Neural cell (in vitro differentiated cells): ENCODE results near the gene MIGA2. TPM values are rescaled to one million over a fixed set of nuclear protein-coding genes. Genes with fewer than 3 reads are reported as not detected.

ENCODE experiments used
- H2AFZ ChIP-seq: fragments of 200-600, 300-800 bp; sonication (generic), shearing (Covaris generic); 2 replicates; pipeline ENCODE4 v1.6.0; 2014; ENCODE audit warnings: low read depth, mild to moderate bottlenecking, antibody characterized with exemption, low read length, moderate library complexity
- H3F3A ChIP-seq: fragments of 200-600 bp; shearing (Covaris generic); 2 replicates; pipeline ENCODE4 v1.6.1; 2016; ENCODE audit warnings: mild to moderate bottlenecking, moderate library complexity, mixed read lengths, antibody characterized with exemption, low read length; ENCODE audit not compliant: insufficient read depth, poor library complexity, severe bottlenecking
- H3K27ac ChIP-seq: fragments of 200-600, 300-800 bp; sonication (generic), shearing (Covaris generic); 2 replicates; pipeline ENCODE4 v1.5.1; 2014; ENCODE audit warnings: mild to moderate bottlenecking, low read length, moderate library complexity
- H3K27me3 ChIP-seq: fragments of 300-800, 200-600 bp; sonication (generic), shearing (Covaris generic); 2 replicates; pipeline ENCODE4 v1.6.0; 2014; ENCODE audit warnings: mild to moderate bottlenecking, low read depth, low read length, moderate library complexity; ENCODE audit not compliant: insufficient read depth
- H3K36me3 ChIP-seq: fragments of 300-800, 200-600 bp; sonication (generic), shearing (Covaris generic); 2 replicates; pipeline ENCODE4 v1.5.1; 2014; ENCODE audit warnings: mild to moderate bottlenecking, antibody characterized with exemption, low read length, moderate library complexity; ENCODE audit not compliant: insufficient read depth
- H3K4me2 ChIP-seq: fragments of 300-800, 200-600 bp; sonication (generic), shearing (Covaris generic); 2 replicates; pipeline ENCODE4 v1.6.0; 2014; ENCODE audit warnings: mild to moderate bottlenecking, low read length
- H3K4me3 ChIP-seq: fragments of 300-800, 200-600 bp; sonication (generic), shearing (Covaris generic); 2 replicates; pipeline ENCODE4 v1.5.1; 2014; ENCODE audit warnings: mild to moderate bottlenecking, low read length, moderate library complexity
- H3K79me2 ChIP-seq: fragments of 200-600 bp; shearing (Covaris generic); replicated peaks from 2 replicates; pipeline ENCODE4 v1.6.0; 2014; ENCODE audit warnings: mild to moderate bottlenecking, low read length, moderate library complexity; ENCODE audit not compliant: insufficient read depth
- H3K9ac ChIP-seq: fragments of 300-800, 200-600 bp; sonication (generic), shearing (Covaris generic); 2 replicates; pipeline ENCODE4 v1.6.1; 2016; ENCODE audit warnings: mild to moderate bottlenecking, low read length, mixed read lengths
- H3K9me2 ChIP-seq: fragments of 200-600 bp; shearing (Covaris generic); 2 replicates; pipeline ENCODE4 v1.6.1; 2016; ENCODE audit warnings: mild to moderate bottlenecking, low read length, mixed read lengths; ENCODE audit not compliant: insufficient read depth
- H3K9me3 ChIP-seq: fragments of 200-600, 300-800 bp; sonication (generic), shearing (Covaris generic); 2 replicates; pipeline ENCODE4 v1.6.1; 2016; ENCODE audit warnings: mild to moderate bottlenecking, mixed run types, low read length, moderate library complexity, mixed read lengths
- H4K20me1 ChIP-seq: fragments of 200-600 bp; shearing (Covaris generic); 2 replicates; pipeline ENCODE4 v1.6.1; 2016; ENCODE audit warnings: mild to moderate bottlenecking, mixed run types; ENCODE audit not compliant: insufficient read depth
- CTCF ChIP-seq: fragments of 450-650 bp; IDR thresholded peaks from 2 replicates; pipeline ENCODE4 v1.5.1; 2014; ENCODE audit warnings: antibody characterized with exemption, mild to moderate bottlenecking, moderate library complexity; ENCODE audit not compliant: poor library complexity, severe bottlenecking
- EP300 ChIP-seq: fragments of 450-650 bp; conservative IDR thresholded peaks from 2 replicates; pipeline ENCODE4 v1.6.1; 2014; ENCODE audit warnings: antibody characterized with exemption, mild to moderate bottlenecking, moderate library complexity; ENCODE audit not compliant: poor library complexity, severe bottlenecking
- EZH2 ChIP-seq: fragments of 200-600, 300-800 bp; shearing (Covaris generic), sonication (generic); IDR thresholded peaks from 2 replicates; pipeline ENCODE4 v1.6.1; 2014; ENCODE audit warnings: antibody characterized with exemption, low read length, borderline replicate concordance, mild to moderate bottlenecking; ENCODE audit not compliant: insufficient read depth, poor library complexity, severe bottlenecking
- MXI1 ChIP-seq: fragments of 450-650 bp; conservative IDR thresholded peaks from 2 replicates; pipeline ENCODE4 v1.6.1; 2014; ENCODE audit warnings: antibody characterized with exemption, mild to moderate bottlenecking; ENCODE audit not compliant: poor library complexity, severe bottlenecking
- POLR2AphosphoS5 ChIP-seq: IDR thresholded peaks from 2 replicates; pipeline ENCODE4 v1.6.1; 2012
- RAD21 ChIP-seq: fragments of 450-650 bp; conservative IDR thresholded peaks from 2 replicates; pipeline ENCODE4 v1.6.1; 2014; ENCODE audit warnings: antibody characterized with exemption, mild to moderate bottlenecking, moderate library complexity
- SMC3 ChIP-seq: fragments of 450-650 bp; conservative IDR thresholded peaks from 2 replicates; pipeline ENCODE4 v1.6.1; 2014; ENCODE audit warnings: antibody characterized with exemption, mild to moderate bottlenecking, moderate library complexity; ENCODE audit not compliant: poor library complexity
- TAF1 ChIP-seq: IDR thresholded peaks from 2 replicates; pipeline ENCODE4 v1.6.1; 2012; ENCODE audit warnings: low read depth
- polyA plus RNA-seq: library from polyadenylated mRNA; depleted of rRNA; stranded (reverse); fragments of >200 nt; gene quantifications from 2 replicates; pipeline ENCODE4 v1.2.3, GENCODE V29; 2014
- TF ChIP-seq, protein P1 (sequence below): IDR thresholded peaks from 2 replicates; pipeline ENCODE4 v1.6.1; 2012; ENCODE audit warnings: borderline replicate concordance

Gene MIGA2
- polyA plus RNA-seq, 1 donor from 2014 or later: 42.4 TPM

- Histone ChIP-seq H3K27ac (no peak overlapping the region), H4K20me1 (no peaks in the 10 kb centered on the region), H3F3A (no peaks in the 10 kb centered on the region), H3K79me2 (peaks cover 6% of the 10 kb centered on the region), H2AFZ (no peak overlapping the region), H3K4me3 (no peak overlapping the region), H3K27me3 (no peaks in the 10 kb centered on the region), H3K4me2 (no peak overlapping the region), H3K9ac (no peak overlapping the region), H3K9me2 (no peaks in the 10 kb centered on the region), H3K9me3 (no peaks in the 10 kb centered on the region), H3K36me3 (no peaks in the 10 kb centered on the region)
- no peak for TF ChIP-seq MXI1
- no peak for TF ChIP-seq EZH2
- no peak for TF ChIP-seq CTCF
- TF ChIP-seq POLR2AphosphoS5: no peak
These were observed 71.8 kb downstream of the MIGA2 start for GRCh38 chr9:129108083-129108804.

DNA sequence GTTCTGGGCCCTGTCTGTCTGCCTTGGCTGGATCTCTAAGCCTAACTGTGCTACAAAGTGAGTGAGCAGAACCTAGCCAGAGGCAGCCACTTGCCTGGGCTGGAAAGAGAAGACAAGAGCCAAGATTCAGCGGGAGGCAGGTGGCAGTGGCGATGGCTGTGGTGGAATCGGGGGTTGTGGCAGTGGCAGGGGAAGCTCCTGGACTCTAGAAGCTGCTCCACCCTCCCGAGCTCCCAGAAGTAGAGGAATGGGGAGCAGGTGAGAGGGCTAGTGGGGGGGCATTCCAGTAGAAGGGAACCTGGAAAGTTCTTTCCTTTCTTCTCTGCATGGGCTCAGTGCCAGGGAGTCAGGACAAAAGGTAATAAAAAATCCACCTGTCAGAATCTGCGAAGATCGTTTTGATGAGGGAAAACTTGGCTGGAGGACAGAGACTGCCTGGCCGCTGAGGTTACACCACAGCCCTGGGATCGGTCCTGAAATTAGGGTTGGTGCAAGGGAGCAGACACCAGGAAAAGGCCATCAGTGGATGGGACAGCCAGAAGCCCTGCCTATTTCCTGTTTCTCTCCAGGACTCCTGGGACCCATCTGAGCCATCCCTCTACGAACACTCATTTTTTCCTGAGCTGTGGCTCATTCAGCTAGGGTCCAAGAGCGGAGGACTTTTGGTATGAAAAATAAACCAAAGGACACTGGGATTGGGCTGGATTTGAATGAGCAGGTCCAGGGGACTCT lies 72.5 kb downstream of the MIGA2 start:
- H3K27ac ChIP-seq: no peak overlapping the region
- H4K20me1 ChIP-seq: no peaks in the 10 kb centered on the region
- H3K79me2 ChIP-seq: peaks cover 10% of the 10 kb centered on the region
- H3K9ac ChIP-seq: no peak overlapping the region
- no peak overlapping the region for H2AFZ ChIP-seq
- no peak for TF ChIP-seq POLR2AphosphoS5
- no peak for TF ChIP-seq CTCF
- no peak for TF ChIP-seq MXI1
- TF ChIP-seq EP300: no peak
- no peak for TF ChIP-seq RAD21
- no peak for TF ChIP-seq EZH2
- no peak for TF ChIP-seq SMC3
- TF ChIP-seq, protein P1, sequence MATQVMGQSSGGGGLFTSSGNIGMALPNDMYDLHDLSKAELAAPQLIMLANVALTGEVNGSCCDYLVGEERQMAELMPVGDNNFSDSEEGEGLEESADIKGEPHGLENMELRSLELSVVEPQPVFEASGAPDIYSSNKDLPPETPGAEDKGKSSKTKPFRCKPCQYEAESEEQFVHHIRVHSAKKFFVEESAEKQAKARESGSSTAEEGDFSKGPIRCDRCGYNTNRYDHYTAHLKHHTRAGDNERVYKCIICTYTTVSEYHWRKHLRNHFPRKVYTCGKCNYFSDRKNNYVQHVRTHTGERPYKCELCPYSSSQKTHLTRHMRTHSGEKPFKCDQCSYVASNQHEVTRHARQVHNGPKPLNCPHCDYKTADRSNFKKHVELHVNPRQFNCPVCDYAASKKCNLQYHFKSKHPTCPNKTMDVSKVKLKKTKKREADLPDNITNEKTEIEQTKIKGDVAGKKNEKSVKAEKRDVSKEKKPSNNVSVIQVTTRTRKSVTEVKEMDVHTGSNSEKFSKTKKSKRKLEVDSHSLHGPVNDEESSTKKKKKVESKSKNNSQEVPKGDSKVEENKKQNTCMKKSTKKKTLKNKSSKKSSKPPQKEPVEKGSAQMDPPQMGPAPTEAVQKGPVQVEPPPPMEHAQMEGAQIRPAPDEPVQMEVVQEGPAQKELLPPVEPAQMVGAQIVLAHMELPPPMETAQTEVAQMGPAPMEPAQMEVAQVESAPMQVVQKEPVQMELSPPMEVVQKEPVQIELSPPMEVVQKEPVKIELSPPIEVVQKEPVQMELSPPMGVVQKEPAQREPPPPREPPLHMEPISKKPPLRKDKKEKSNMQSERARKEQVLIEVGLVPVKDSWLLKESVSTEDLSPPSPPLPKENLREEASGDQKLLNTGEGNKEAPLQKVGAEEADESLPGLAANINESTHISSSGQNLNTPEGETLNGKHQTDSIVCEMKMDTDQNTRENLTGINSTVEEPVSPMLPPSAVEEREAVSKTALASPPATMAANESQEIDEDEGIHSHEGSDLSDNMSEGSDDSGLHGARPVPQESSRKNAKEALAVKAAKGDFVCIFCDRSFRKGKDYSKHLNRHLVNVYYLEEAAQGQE: no peak
- no peak for TF ChIP-seq TAF1
- no peaks in the 10 kb centered on the region for H3K27me3 ChIP-seq
- no peaks in the 10 kb centered on the region for H3F3A ChIP-seq
- H3K36me3 ChIP-seq: no peaks in the 10 kb centered on the region
- H3K9me3 ChIP-seq: no peaks in the 10 kb centered on the region
- H3K9me2 ChIP-seq: no peaks in the 10 kb centered on the region
- H3K4me2 ChIP-seq: no peak overlapping the region
- H3K4me3 ChIP-seq: peak overlapping the region; percentile 96
